T follicular helper cell (primary cell): ENCODE results near the gene COL5A1.

ENCODE experiments used
- DNase-seq: peaks from one replicate; pipeline ENCODE4 v3.0.0-alpha.2; 2020; ENCODE audit warnings: low read depth

Gene COL5A1

GRCh38 chr9:134814598-134815215 lies 173.1 kb downstream of the COL5A1 start:
- DNase-seq: no peak

DNA sequence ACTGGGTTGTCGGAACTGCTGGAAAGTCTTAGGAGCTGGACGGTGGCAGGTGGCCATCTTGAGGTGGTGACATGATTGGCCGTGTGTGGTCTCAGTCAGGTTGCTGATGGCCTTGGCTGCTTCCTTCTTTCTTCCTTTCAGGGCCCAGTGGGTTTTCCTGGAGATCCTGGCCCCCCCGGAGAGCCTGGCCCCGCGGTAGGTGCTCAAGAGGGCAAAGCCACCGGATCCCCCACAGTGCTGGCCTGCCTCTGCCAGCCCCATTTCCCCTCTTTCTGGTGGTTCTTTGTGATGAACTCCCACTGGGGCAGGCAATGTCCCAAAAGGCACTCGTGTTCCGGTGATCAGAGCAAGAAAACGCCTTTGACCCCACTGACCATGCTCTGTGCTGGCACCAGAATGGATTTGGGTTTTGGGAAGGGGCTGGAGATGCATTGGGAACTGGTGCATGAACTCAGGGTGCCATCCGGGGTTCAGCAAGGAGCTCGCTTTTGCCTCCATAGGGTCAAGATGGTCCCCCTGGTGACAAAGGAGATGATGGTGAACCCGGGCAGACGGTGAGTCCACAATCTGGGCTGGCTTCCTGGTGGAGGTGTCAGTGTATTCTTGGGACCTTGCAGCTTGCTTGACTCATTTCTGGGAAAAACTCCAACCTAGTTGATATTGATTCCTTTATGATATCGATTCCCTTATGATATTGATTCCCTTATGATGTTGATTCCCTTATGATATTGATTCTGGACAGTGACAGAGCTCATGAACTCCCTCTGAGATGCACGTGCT lies 174.0 kb downstream of the COL5A1 start:
- DNase-seq: no peak

- DNase-seq: no peak
Measured at GRCh38 chr9:134816264-134816663, 174.7 kb downstream of the COL5A1 start.

GRCh38 chr9:134818000-134818568 lies 176.5 kb downstream of the COL5A1 start:
- no peak for DNase-seq

GRCh38 chr9:134818591-134818990 lies 177.0 kb downstream of the COL5A1 start:
- DNase-seq: no peak

- DNase-seq: no peak
Measured at GRCh38 chr9:134820901-134821300, 179.3 kb downstream of the COL5A1 start.

- DNase-seq: no peak
Measured at GRCh38 chr9:134822541-134822940, 180.9 kb downstream of the COL5A1 start.

DNA sequence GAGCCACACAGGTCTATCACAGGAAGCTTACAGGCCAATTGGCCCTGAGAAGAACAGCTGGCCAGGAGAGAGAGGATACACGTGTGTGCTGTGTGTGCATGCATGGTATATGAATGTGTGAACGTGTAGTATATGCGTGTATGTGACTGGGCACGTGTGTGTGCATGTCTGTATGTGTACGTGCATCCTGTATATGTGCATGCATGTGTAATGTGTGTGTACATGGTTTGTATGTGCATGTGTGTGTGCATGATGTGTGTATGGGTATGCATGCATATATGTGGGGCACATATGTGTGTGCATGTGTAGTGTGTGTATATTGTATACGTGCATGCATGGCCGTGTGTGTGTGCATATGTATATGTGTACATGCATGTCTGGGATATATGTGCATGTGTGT lies 182.0 kb downstream of the COL5A1 start:
- no peak for DNase-seq

- DNase-seq: no peak
Measured at GRCh38 chr9:134824583-134824982, 183.0 kb downstream of the COL5A1 start.

DNA sequence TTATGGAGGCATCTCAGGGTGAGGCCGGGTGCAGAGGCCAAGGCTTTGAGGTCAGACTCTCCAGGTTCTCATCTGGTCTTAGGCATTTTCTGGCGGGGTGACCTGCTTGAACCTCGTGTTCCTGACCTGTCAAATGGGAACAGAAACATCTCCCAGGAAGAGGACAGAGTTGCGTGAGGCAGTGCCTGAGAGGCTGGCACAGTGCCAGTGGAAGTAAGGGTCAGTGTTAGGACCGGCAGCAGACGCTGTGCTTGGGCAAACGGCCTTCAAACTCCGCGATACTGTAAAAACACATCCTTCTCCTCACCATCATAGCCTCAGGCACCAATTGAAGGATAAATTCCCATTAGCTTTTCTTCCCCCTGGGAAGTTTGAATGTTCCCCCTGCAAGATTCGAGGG lies 183.4 kb downstream of the COL5A1 start:
- no peak for DNase-seq

DNA sequence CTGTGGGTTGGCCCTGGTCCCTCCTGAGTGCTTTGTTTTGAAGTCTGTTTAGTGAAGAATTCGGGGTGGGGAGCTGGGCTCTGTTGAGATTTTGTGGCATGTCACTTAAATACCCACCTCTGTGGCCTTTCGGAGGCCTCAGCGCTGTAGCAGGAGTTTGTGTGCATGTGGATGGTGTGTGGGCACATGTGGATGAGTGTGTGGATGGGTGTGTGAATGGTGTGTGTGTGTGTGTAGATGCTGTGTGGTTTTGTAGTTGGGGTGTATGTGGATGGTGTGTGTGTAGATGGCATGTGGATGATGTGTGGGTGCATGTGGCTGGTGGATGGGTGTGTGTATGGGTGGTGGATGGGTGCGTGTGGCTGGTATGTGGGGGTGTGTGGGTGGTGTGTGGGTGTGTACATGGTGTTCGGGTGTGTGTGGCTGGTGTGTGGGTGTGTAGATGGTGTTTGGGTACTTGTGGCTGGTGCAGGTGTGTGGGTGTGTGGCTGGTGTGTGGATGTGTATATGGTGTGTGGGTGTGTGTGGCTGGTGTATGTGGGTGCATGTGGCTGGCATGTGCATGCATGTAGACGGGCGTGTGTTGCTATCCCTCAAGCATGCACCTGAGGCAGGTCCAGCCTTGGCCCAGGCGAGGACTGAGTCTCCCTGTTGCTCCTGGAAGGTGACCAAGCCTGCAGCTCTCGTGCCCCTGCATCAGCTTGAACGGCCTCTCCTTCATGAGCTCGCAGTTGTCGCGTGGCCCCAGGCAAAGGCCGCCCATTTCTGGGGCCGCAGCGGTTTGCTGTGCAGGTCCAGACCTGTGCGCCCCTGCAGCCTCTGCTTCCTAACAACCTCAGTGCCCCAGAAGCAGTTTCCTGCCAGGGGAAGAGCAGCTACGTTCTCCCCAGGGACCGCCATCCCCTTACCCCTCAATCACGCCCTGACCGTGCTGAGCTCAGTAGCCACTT lies 185.0 kb downstream of the COL5A1 start:
- no peak for DNase-seq

GRCh38 chr9:134827559-134827958 lies 186.0 kb downstream of the COL5A1 start:
- DNase-seq: no peak

DNA sequence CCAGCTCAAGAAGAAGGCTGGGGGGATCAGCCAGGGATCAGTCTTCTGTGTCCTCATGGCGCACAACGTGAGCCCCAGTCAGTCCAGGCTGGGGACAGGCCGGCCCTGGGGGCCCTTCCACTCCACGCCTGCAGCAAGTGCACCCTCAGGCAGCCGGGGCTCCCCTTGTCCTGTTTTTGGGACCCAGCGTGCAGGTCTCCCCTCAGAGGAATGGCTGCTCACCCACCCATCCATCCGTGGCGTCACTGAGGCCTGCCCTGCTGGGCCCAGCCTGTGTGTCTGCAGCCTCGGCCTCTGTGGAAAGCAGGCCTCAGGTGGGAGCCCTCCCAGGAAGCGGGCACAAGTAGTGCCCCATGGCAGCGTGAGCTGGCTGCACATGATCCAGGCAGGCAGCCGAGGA lies 186.4 kb downstream of the COL5A1 start:
- DNase-seq: no peak

DNA sequence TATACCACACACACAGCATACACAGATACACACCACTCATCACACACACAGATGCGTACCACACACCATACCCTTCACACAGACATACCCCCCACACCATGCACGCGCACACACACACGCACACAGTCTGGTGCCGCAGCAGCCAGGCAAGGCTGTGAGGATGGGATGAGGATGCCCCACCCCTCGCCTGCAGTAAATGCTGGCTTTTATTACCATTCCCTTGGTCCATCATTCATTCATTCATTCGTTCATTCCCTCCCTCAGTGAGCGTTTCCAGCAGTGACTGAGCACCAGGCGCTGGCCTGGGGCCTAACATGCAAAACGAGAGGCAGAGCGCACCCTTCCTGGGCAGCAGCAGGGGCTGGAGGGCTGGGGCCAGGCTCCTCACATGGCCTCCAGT lies 187.3 kb downstream of the COL5A1 start:
- no peak for DNase-seq

DNA sequence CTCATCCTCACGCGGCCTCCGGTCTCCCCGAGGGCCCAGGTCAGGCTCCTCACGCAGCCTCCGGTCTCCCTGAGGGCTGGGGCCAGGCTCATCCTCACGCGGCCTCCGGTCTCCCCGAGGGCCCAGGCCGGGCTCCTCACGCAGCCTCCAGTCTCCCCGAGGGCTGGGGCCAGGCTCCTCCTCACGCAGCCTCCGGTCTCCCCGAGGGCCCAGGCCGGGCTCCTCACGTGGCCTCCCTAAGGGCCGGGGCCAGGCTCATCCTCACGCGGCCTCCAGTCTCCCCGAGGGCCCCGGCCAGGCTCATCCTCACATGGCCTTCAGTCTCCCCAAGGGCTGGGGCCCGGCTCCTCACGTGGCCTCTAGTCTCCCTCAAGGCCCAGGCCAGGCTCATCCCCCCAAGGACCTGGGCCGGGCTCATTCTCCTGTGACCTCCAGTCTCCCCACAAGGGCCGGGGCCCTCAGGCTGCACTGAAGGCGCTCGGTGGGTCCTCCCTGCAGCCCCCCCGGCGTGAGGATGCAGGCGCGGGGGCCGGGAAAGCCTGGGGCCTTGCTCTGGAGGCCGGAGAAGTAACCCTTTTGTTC lies 187.8 kb downstream of the COL5A1 start:
- no peak for DNase-seq

DNA sequence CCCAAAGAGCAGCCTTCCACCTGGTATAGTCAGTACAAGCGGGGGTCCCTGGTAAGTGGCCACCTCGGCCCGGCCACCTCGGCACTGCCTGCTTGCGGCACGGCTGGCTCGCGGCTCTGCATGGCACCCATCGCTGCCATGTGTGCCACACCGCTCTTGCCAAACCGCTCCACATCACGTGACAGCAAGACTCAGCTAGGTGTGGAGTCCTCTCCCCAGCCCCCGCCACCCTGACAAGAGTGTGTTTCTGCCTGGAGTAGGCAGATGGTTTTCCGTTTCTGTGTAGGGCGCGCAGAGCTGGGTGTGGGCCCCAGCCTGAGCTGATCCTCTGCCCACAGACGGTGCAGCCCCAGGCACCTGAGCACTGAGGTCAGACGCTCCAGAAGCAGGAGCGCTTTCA lies 188.5 kb downstream of the COL5A1 start:
- DNase-seq: no peak

DNA sequence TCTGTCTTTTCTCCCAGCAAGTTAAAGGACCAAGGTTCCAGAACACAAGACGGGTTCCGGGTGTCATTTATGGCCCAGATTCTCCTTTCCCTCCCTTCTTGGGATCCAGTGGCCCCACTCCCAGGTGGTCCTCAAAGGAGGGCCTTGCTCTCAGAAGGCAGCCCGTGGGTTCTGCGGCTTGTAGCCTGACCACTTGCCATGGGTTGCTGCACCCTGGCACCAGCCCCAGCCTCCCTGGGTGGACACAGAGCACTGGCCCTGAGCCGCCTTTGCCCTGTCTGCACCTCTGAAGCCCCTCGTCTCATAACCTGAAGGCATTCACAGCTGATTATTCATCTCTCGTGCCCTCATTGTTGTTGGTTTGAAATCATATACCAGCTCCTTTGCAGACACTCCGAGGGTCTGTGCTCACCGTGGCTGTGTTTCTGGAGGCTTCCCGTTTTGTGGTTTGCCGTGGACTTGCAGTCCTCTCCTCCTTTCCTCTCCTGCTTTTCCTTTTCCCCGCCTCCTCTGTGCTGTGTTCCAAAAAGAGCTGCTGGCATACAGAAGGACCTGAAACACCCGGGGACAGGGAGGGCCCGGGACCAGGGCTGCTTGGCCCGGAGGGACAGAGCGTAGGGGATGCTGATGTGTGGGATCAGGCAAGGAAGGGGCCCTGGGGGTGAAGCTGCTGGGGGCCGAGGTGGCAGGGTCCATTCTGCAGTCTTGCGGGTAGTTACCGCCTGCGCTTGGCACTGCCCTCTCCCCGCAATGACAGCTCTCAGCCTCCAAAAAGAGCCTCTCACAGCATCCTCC lies 189.5 kb downstream of the COL5A1 start:
- DNase-seq: no peak

DNA sequence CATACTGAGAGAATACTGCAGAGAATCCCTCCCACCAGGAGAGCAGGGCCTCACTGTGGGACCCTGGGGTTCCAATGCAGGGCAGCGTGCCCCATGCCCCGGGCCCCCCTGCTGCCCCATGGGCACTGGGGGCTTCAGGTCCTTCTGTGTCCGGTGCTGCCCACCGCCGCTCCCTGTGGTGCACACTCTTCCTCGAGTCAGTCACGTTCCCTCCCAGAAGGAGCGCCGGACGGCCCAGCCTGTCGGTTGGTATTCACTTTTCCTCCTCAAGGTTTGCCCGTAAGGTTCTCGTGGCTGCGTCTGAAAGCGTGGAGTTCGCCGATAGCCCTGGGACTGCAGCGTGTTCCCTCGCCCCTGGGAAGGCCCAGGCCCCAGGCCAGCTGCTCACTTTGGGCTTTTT lies 190.9 kb downstream of the COL5A1 start:
- no peak for DNase-seq

DNA sequence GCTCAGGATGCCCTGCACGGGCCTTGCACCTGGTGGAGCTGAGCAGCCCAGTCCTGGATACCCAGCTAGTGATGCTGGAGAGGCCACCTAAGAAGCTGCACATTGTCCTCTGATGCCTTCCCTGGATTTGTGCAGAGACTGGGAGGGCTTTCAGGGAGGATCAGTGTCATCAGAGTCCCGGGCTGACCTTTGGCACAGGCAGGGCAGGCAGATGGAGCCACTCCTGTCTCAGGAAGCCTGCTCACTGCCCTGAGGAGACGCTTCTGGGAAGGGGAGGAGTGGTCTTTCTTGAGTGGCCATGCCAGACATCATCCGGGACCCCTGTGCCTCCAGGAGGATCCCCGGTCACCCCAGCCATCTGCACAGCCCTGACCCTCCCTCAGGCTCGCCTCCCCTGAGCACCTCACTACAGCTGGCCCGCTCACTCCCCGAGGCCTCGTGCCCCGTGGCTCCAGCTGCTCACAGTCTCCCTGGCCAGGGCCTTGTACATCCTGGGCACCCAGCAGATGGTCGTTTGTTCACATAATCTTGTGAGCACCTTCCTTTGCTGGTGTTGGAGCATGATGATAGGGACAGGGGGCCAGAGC lies 191.8 kb downstream of the COL5A1 start:
- no peak for DNase-seq

DNA sequence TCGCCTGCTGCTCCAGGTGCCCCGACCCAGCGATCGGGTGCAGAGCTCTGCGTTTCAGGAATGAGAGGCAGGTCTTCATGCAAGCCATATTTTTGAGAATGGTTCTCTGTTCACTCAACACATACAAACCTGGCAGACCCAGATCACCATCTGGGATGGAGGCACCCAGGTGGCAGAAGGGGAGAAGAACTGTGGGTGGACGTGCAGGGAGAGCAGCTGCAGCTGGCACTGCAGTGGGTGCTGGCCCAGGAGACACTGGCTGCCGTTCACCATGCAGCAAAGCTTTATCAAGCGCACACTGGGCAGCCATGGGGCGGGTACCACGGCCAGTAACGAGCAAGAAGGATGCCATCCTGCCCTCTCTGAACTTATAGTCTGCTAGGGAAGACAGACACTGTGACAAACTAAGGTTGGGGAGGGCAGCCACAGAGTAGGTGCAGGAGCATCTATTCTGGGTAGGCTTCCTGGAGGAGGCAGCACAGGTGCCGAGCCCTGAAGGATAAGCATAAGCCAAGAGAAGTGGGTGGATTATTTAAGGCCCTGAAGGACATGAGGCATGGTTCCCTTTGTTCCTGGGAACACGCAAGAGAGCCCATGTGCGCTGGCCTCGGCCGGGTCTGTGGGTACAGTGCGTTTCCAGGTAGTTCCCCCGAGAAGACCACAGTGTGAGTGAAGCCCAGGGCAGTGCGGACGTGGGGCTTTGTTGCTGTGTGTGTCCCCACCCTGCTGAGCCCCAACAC lies 192.8 kb downstream of the COL5A1 start:
- no peak for DNase-seq
